Adrenal gland (tissue), 12 donors: ENCODE measurements around the gene KRTAP10-7. TPM values are rescaled to one million over a fixed set of nuclear protein-coding genes. Genes with fewer than 3 reads are reported as not detected.
A peak's percentile ranks its signal among the peaks of the same experiment; 100 is the strongest.

Experiments
- DNase-seq, 7 donors: peaks; one replicate each; pipeline ENCODE4 v3.0.0-alpha.2; 2019 to 2020
- H3K27ac ChIP-seq, 5 donors: fragments of 200-600 bp; sonication (generic) in 4 of 5; 1 replicate in 3 of 5; 2 replicates in 2 of 5; pipeline versions ENCODE4 v1.5.1 to v1.8.0; 2016 to 2020; ENCODE audit warnings: mild to moderate bottlenecking in 1 of 5
- H3K27me3 ChIP-seq: fragments of 200-600 bp; 2 replicates; pipeline ENCODE4 v1.8.0; 2021
- H3K36me3 ChIP-seq, 2 donors: fragments of 200-600 bp; replicated peaks in 1 of 2; 1 replicate in 1 of 2; 2 replicates in 1 of 2; pipeline versions ENCODE4 v1.5.1 to v1.8.0; 2018 to 2022
- H3K4me1 ChIP-seq, 2 donors: fragments of 200-600 bp; replicated peaks in 1 of 2; 1 replicate in 1 of 2; 2 replicates in 1 of 2; pipeline versions ENCODE4 v1.5.1 to v1.8.0; 2018 to 2021
- H3K4me3 ChIP-seq, 4 donors: fragments of 200-600 bp; sonication (generic) in 3 of 4; one replicate each; pipeline ENCODE4 v1.5.1; 2016 to 2018
- H3K9me3 ChIP-seq, 3 donors: fragments of 200-600 bp; sonication (generic) in 1 of 3; replicated peaks in 1 of 3; 1 replicate in 2 of 3; 2 replicates in 1 of 3; pipeline versions ENCODE4 v1.5.1 to v1.8.0; 2016 to 2021
- POLR2A ChIP-seq, 2 donors: fragments of 450-650 bp; IDR thresholded peaks; one replicate each; pipeline ENCODE4 v1.6.1; 2017; ENCODE audit warnings: antibody characterized with exemption in 2 of 2, mild to moderate bottlenecking in 2 of 2, moderate library complexity in 1 of 2
- WGBS, 4 donors: extraction: QIAGEN DNeasy Blood & Tissue Kit in 2 of 4; methylation state at CpG; one replicate each; pipeline versions ENCODE4 v1.1.5 to v1.1.7; 2013 to 2017; 5-methylcytosine and 5-hydroxymethylcytosine counted together
- intact Hi-C, 2 donors: fragments of 100-400 bp; cut with DNase I; formaldehyde crosslinking; loops; one replicate each; pipeline versions ENCODE4 v1.14.1 to v1.15.0; 2022 to 2023
- polyA plus RNA-seq, 3 donors: library from polyadenylated mRNA; stranded (reverse); fragments of 200-250 nt in 2 of 3; fragments of 350-450 nt in 1 of 3; fragmentation: Illumina TruSeq in 1 of 3; extraction: RNeasy Lipid Tissue Mini Kit (QIAGEN cat#74804) in 1 of 3; gene quantifications; one replicate each; pipeline ENCODE4 v1.2.3, GENCODE V29; 2013 to 2014
- total RNA-seq, 9 donors: library from RNA; depleted of rRNA in 4 of 9; stranded (reverse); fragments of >200 nt in 4 of 9; fragments of 120-200 nt in 1 of 9; fragmentation: NEBNext Ultra II Directional in 1 of 9; extraction: Animal tissue kit (Norgen Biotek cat#: 25700) in 1 of 9; gene quantifications; one replicate each; pipeline versions ENCODE4 v1.1.0 to v1.2.4, GENCODE V29; 2013 to 2023
- TF ChIP-seq, protein P1 (sequence below), 6 experiments: fragments of 450-650 bp in 4 of 6; fragments of 200-600 bp in 2 of 6; sonication (generic) in 1 of 6; IDR thresholded peaks; 1 replicate in 5 of 6; 2 replicates in 1 of 6; pipeline versions ENCODE4 v1.5.1 to v1.8.0; 2016 to 2021; ENCODE audit warnings: antibody characterized with exemption in 6 of 6, mild to moderate bottlenecking in 2 of 6, moderate library complexity in 1 of 6
- donor health status: healthy with polysubstance abuse.
- donor health status: Bipolar disorder and iron deficiency.
- donor health status: DM: yes; HTN: yes; CAD: no.
- donor health status: DM: no; HTN: no; CAD: no.
- donor health status: DM: no; HTN: no; CAD: no.
- donor health status: DM: yes; HTN: yes; CAD: no.

Gene KRTAP10-7
- total and polyA plus RNA-seq, 12 donors: not detected

DNA sequence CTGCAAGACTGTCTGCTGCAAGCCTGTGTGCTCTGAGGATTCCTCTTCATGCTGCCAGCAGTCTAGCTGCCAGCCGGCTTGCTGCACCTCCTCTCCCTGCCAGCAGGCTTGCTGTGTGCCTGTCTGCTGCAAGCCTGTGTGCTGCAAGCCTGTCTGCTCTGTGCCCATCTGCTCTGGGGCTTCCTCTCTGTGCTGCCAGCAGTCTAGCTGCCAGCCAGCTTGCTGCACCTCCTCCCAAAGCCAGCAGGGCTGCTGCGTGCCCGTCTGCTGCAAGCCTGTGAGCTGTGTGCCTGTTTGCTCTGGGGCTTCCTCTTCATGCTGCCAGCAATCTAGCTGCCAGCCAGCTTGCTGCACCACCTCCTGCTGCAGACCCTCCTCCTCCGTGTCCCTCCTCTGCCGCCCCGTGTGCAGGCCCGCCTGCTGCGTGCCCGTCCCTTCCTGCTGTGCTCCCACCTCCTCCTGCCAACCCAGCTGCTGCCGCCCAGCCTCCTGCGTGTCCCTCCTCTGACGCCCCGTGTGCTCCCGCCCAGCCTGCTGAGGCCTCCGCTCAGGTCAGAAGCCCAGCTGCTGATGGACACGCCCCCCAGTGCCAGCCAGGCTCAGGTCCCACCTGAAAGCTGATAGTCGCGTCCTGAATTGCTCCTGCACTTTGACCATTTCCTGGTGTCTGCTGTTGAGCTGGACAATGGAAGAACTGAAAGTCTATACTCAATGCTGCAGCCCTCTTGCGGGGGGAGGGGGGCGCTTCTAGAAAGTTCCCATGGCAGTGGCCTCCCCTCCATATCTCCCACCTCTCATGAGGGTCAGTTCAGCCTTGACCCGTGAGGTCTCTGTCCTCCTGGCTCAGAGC is 25.7 kb upstream of the KRTAP10-7 start:
- no peaks in the 10 kb centered on the region for H3K4me1 ChIP-seq
- H3K27ac ChIP-seq: no peak overlapping the region
- no peak for TF ChIP-seq POLR2A (IDR thresholded peaks at IDR 0.05)
- TF ChIP-seq, protein P1, sequence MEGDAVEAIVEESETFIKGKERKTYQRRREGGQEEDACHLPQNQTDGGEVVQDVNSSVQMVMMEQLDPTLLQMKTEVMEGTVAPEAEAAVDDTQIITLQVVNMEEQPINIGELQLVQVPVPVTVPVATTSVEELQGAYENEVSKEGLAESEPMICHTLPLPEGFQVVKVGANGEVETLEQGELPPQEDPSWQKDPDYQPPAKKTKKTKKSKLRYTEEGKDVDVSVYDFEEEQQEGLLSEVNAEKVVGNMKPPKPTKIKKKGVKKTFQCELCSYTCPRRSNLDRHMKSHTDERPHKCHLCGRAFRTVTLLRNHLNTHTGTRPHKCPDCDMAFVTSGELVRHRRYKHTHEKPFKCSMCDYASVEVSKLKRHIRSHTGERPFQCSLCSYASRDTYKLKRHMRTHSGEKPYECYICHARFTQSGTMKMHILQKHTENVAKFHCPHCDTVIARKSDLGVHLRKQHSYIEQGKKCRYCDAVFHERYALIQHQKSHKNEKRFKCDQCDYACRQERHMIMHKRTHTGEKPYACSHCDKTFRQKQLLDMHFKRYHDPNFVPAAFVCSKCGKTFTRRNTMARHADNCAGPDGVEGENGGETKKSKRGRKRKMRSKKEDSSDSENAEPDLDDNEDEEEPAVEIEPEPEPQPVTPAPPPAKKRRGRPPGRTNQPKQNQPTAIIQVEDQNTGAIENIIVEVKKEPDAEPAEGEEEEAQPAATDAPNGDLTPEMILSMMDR (IDR thresholded peaks at IDR 0.05): no peak
- H3K9me3 ChIP-seq: no peaks in the 10 kb centered on the region
- WGBS, 4 donors: 34 to 46% (median 40%) methylated on average over 6 to 21 of the region's 21 CpGs
- peaks cover 3% of the 10 kb centered on the region for H3K27me3 ChIP-seq
- no peak overlapping the region for H3K4me3 ChIP-seq
- intact Hi-C loops: no loop called here
- H3K36me3 ChIP-seq: no peaks in the 10 kb centered on the region
- peak in 1 of 7 donors; percentile 13 for DNase-seq

DNA sequence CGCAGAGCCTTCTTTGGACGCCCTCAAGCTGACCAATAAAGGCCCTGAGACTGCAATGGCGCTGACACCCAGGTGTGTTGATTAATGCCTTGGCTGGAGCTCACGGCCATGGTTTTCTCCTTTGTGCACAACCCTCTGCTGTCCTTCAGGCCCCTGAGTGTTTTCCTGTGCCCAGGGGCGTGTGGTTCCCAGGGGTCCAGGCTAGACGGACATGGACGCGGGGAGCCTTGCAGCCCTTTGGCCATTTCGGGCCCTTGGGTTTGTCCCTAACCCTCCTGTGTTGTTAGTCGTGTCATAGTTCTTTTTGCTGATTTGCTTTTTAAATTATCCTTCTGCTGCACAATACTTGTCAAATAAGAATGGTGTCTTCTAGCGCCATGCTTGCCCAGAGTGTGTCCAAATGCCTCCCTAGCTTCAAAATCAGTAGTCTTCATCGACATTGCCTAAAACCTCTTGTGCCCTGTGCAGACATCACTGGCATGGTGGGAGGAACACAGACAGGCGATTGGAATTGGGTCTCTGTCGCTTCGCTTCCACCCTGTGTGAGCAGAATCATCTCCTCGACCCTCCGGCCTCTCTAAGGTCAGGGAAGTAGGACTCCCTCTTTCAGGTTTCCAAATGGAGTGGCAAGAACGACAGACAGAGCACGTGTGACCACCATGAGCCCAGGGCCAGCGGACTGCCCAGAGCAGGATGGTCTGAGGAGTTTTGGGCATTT is 24.9 kb upstream of the KRTAP10-7 start:
- 77 to 82% (median 78%) methylated on average over 19 to 20 of the region's 20 CpGs for WGBS, 4 donors
- H3K4me1 ChIP-seq: no peaks in the 10 kb centered on the region
- no peak overlapping the region for H3K27ac ChIP-seq
- peaks cover 3% of the 10 kb centered on the region for H3K27me3 ChIP-seq
- H3K36me3 ChIP-seq: no peaks in the 10 kb centered on the region
- H3K9me3 ChIP-seq: no peaks in the 10 kb centered on the region
- H3K4me3 ChIP-seq: no peak overlapping the region
- no peak for TF ChIP-seq POLR2A (IDR thresholded peaks at IDR 0.05)
- TF ChIP-seq, protein P1 (IDR thresholded peaks at IDR 0.05): no peak
- peak in 1 of 7 donors; percentile 14 for DNase-seq
- intact Hi-C loops: no loop called here

DNA sequence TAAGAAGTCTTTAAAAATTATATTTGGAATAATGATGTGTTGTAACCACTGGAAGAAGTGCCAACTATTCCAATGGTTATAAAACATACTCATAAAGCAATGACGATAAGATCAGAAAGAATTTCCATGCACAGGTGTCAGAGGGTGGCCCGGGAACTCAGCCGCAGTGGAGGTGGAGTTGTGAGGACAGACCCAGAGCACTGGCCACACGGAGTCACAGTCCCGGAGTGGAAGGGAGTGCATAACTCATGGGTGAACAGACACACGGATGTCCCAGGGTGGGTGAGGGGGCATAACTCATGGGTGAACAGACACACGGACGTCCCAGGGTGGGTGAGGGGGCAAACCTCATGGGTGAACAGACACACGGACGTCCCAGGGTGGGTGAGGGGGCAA is 24.4 kb upstream of the KRTAP10-7 start:
- H3K27me3 ChIP-seq: peaks cover 3% of the 10 kb centered on the region
- H3K9me3 ChIP-seq: peaks cover 0 to 2% (median 0%) of the 10 kb centered on the region in 3 donors
- H3K4me3 ChIP-seq: no peak overlapping the region
- peak in 1 of 7 donors; percentile 34 for DNase-seq
- no peaks in the 10 kb centered on the region for H3K4me1 ChIP-seq
- no peak overlapping the region for H3K27ac ChIP-seq
- 78 to 83% (median 79%) methylated on average over 8 to 10 of the region's 10 CpGs for WGBS, 4 donors
- intact Hi-C loops: no loop called here
- TF ChIP-seq, protein P1 (IDR thresholded peaks at IDR 0.05): no peak
- no peak for TF ChIP-seq POLR2A (IDR thresholded peaks at IDR 0.05)
- H3K36me3 ChIP-seq: no peaks in the 10 kb centered on the region

DNA sequence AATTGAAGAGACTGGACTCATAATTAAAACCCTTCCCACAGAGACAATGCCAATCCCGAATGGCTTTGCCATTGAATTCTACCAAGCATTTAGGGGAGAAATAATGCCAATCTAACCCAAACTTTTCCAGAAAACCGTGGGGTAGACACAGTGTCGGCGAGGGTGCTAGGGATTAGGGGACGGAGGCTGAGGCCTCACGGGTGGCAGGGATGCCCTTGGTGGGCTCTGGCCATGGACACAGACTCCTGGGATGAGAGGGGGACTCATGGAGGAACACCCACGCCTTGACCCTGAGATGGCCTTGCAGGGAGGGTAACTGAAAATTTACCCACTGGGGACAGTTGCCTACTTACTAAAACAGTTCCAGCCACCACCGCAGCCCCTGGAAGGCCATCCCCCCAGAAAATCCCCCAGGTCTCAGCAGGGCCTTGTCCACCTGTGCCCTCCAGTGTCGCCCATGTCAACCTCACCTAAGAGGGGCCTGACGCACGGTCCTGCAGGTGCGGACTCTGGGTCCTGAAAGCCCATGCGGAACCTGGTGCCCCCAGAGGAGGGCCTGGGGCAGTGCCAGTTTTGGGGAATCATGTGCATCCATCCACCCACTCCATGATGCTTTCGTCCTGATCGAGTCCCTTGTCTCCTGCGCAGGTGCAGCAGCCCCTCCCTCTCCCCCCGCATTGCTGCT is 21.9 kb upstream of the KRTAP10-7 start:
- no peak for TF ChIP-seq POLR2A (IDR thresholded peaks at IDR 0.05)
- TF ChIP-seq, protein P1 (IDR thresholded peaks at IDR 0.05): no peak
- 85 to 92% (median 90%) methylated on average over 9 to 17 of the region's 17 CpGs for WGBS, 4 donors
- no peaks in the 10 kb centered on the region for H3K4me1 ChIP-seq
- peaks cover 3% of the 10 kb centered on the region for H3K27me3 ChIP-seq
- no peak overlapping the region for H3K4me3 ChIP-seq
- H3K36me3 ChIP-seq: no peaks in the 10 kb centered on the region
- H3K27ac ChIP-seq: no peak overlapping the region
- intact Hi-C loops: no loop called here
- peak in 1 of 7 donors; percentile 23 for DNase-seq
- peaks cover 0 to 7% (median 0%) of the 10 kb centered on the region in 3 donors for H3K9me3 ChIP-seq
